GM12872 (cell line): ENCODE results near the gene LRRC10B.

Source experiments
- TF ChIP-seq, protein P1 (sequence below): IDR thresholded peaks from 3 replicates; pipeline ENCODE4 v1.5.1; 2011; ENCODE audit warnings: low read depth, mild to moderate bottlenecking, low read length, moderate library complexity; ENCODE audit not compliant: insufficient read depth

Gene LRRC10B

GRCh38 chr11:61481806-61482205 lies 26.7 kb upstream of the LRRC10B start:
- TF ChIP-seq, protein P1, sequence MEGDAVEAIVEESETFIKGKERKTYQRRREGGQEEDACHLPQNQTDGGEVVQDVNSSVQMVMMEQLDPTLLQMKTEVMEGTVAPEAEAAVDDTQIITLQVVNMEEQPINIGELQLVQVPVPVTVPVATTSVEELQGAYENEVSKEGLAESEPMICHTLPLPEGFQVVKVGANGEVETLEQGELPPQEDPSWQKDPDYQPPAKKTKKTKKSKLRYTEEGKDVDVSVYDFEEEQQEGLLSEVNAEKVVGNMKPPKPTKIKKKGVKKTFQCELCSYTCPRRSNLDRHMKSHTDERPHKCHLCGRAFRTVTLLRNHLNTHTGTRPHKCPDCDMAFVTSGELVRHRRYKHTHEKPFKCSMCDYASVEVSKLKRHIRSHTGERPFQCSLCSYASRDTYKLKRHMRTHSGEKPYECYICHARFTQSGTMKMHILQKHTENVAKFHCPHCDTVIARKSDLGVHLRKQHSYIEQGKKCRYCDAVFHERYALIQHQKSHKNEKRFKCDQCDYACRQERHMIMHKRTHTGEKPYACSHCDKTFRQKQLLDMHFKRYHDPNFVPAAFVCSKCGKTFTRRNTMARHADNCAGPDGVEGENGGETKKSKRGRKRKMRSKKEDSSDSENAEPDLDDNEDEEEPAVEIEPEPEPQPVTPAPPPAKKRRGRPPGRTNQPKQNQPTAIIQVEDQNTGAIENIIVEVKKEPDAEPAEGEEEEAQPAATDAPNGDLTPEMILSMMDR, result no peak

- TF ChIP-seq, protein P1, result peak; percentile 79
These were observed 26.0 kb upstream of the LRRC10B start for GRCh38 chr11:61482513-61482912.

GRCh38 chr11:61484541-61484940 lies 24.0 kb upstream of the LRRC10B start:
- TF ChIP-seq, protein P1, result no peak

DNA sequence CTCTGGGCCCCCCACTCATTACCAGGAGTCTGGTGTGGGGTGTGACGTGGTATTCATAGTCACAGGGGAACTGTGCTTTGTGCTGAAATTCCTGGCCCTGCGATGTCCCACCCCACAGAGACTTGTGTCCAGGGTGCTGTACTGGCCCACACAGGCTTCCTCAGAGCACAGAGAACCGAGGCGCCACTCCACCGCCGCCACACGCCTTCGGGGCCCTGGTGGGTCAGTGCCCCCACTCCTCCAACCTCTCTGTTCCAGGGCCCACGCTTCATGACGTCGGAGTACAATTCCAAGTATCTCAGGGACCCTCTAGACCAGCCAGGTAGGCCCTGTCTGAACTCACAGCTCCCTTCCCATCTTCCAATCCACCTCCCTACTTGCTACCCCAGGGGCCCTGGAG lies 23.5 kb upstream of the LRRC10B start:
- TF ChIP-seq, protein P1, result no peak

DNA sequence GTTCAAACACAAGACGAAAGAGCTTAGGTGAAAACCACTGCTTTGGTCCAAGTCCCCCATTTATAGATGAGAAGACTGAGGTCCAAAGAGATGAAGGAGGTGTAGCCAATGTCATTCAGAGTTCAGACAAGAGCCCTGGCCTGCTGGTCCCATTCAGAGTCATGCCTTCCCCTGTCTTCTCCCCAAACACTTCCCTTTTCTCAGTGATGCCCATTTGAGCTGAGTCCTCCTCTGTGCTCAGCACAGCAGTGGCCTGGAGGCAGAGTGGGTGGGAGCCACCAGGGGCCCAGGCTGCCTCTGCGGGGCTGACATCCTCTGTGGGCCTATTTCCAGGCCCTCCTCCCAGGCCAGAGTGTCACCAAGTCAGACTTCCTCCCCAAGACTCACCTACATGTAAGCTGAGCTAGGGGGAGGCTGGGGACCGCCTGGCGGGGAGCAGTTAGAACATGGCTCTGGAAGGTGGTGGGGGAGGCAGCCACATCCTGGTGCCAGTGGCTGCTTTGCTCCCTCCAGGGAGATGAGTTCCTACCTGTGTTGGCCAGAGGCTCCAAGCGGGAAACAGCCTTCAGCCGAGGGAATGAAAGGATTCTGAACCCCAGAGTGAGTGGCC lies 22.4 kb upstream of the LRRC10B start:
- TF ChIP-seq, protein P1, result no peak

DNA sequence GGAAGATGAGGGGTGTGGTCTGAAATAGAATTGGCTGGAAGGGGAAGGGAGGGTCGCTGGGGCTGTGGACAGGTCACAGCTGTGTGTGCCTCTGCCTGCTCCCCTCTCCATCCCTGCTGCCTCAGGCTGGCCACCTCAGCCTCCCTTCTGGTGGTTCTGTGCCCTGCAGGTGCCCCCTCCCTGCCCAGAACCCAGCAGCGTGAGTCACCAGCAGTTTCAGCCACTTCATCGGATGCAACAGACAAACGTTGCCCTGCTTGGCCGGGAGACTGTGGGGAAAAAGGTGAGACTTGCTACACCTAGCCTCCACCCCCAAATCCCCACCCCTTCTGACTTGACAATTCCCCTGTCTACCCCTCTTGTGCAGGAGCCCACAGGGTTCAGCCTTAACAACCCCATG lies 21.8 kb upstream of the LRRC10B start:
- TF ChIP-seq, protein P1, result no peak

- TF ChIP-seq, protein P1, result no peak
These were observed 21.1 kb upstream of the LRRC10B start for GRCh38 chr11:61487342-61488025.
